Hindlimb muscle (tissue), 1 donor: ENCODE measurements around the gene PRDM15. TPM values are rescaled to one million over a fixed set of nuclear protein-coding genes. Genes with fewer than 3 reads are reported as not detected.

Experiments used
- DNase-seq: peaks from one replicate; pipeline ENCODE4 v3.0.0-alpha.2; 2013
- polyA plus RNA-seq: library from polyadenylated mRNA; unstranded; fragments of 120-200 nt; gene quantifications from one replicate; pipeline ENCODE4 v1.2.1, GENCODE V29; 2013; ENCODE audit not compliant: insufficient read length

The PRDM15 gene
- polyA plus RNA-seq, 1 donor, result 4.5 TPM

GRCh38 chr21:41906770-41907169, 27.6 kb upstream of the PRDM15 start:
- no peak for DNase-seq

GRCh38 chr21:41903559-41904351, 24.6 kb upstream of the PRDM15 start:
- no peak for DNase-seq

- no peak for DNase-seq
Observed at GRCh38 chr21:41902946-41903345, 23.8 kb upstream of the PRDM15 start.

- no peak for DNase-seq
Observed at GRCh38 chr21:41901782-41902181, 22.6 kb upstream of the PRDM15 start.

- DNase-seq, result no peak
Observed at GRCh38 chr21:41901099-41901498, 22.0 kb upstream of the PRDM15 start.

GRCh38 chr21:41900401-41900800, 21.3 kb upstream of the PRDM15 start:
- DNase-seq, result no peak

GRCh38 chr21:41899426-41900202, 20.5 kb upstream of the PRDM15 start:
- DNase-seq, result no peak

- no peak for DNase-seq
Observed at GRCh38 chr21:41898998-41899397, 19.9 kb upstream of the PRDM15 start.

GRCh38 chr21:41897700-41898099, 18.6 kb upstream of the PRDM15 start:
- DNase-seq, result no peak

GRCh38 chr21:41897047-41897669, 18.0 kb upstream of the PRDM15 start:
- no peak for DNase-seq

GRCh38 chr21:41895643-41896493, 16.7 kb upstream of the PRDM15 start:
- no peak for DNase-seq

- no peak for DNase-seq
Observed at GRCh38 chr21:41894922-41895557, 15.9 kb upstream of the PRDM15 start.

- DNase-seq, result no peak
Observed at GRCh38 chr21:41894511-41894910, 15.4 kb upstream of the PRDM15 start.

GRCh38 chr21:41892726-41893125, 13.6 kb upstream of the PRDM15 start:
- DNase-seq, result no peak

- no peak for DNase-seq
Observed at GRCh38 chr21:41891132-41891531, 12.0 kb upstream of the PRDM15 start.

GRCh38 chr21:41890355-41890754, 11.2 kb upstream of the PRDM15 start:
- no peak for DNase-seq

GRCh38 chr21:41888749-41889376, 9.7 kb upstream of the PRDM15 start:
- DNase-seq, result no peak

- DNase-seq, result no peak
Observed at GRCh38 chr21:41887667-41888066, 8.5 kb upstream of the PRDM15 start.

- no peak for DNase-seq
Observed at GRCh38 chr21:41886328-41886727, 7.2 kb upstream of the PRDM15 start.

- no peak for DNase-seq
Observed at GRCh38 chr21:41885341-41886024, 6.3 kb upstream of the PRDM15 start.

GRCh38 chr21:41884501-41885030, 5.4 kb upstream of the PRDM15 start:
- DNase-seq, result no peak
